GM12874 (cell line): ENCODE results near the gene OCA2.

Experiments used
- CTCF ChIP-seq: IDR thresholded peaks from 2 replicates; pipeline ENCODE4 v1.5.1; 2011; ENCODE audit warnings: low read depth, mild to moderate bottlenecking, control low read depth, low read length, moderate library complexity; ENCODE audit not compliant: insufficient read depth

OCA2 gene

GRCh38 chr15:27866505-27867165, 232.5 kb downstream of the OCA2 start:
- no peak for TF ChIP-seq CTCF

- no peak for TF ChIP-seq CTCF
Observed at GRCh38 chr15:27865926-27866325, 233.2 kb downstream of the OCA2 start.

- no peak for TF ChIP-seq CTCF
Observed at GRCh38 chr15:27865323-27865922, 233.7 kb downstream of the OCA2 start.

GRCh38 chr15:27864719-27865118, 234.4 kb downstream of the OCA2 start:
- TF ChIP-seq CTCF = no peak

- no peak for TF ChIP-seq CTCF
Observed at GRCh38 chr15:27864086-27864485, 235.0 kb downstream of the OCA2 start.

- no peak for TF ChIP-seq CTCF
Observed at GRCh38 chr15:27863000-27863399, 236.1 kb downstream of the OCA2 start.

- TF ChIP-seq CTCF = no peak
Observed at GRCh38 chr15:27861171-27861570, 237.9 kb downstream of the OCA2 start.
